Heart right ventricle (tissue), 16 donors: ENCODE data around the gene GPRASP3. TPM values are rescaled to one million over a fixed set of nuclear protein-coding genes. Genes with fewer than 3 reads are reported as not detected.
A peak's percentile ranks its signal among the peaks of the same experiment; 100 is the strongest.

Experiments used
- ATAC-seq, 8 donors: fragments of 200-7000 bp; cut with Tn5 transposase; one replicate each; pipeline ENCODE4 v1.9.1; 2020; ENCODE audit warnings: mild to moderate bottlenecking in 8 of 8, moderate library complexity in 8 of 8, moderate number of reproducible peaks in 1 of 8
- DNase-seq, 2 donors: peaks; one replicate each; pipeline ENCODE4 v3.0.0-alpha.2; 2020
- H3K27ac ChIP-seq, 10 donors: fragments of 200-600 bp; sonication (generic) in 2 of 10; one replicate each; pipeline versions ENCODE4 v1.5.0 to v1.8.0; 2020 to 2022; ENCODE audit warnings: mild to moderate bottlenecking in 3 of 10
- H3K27me3 ChIP-seq, 7 donors: fragments of 200-600 bp; one replicate each; pipeline ENCODE4 v1.8.0; 2021 to 2022; ENCODE audit warnings: mild to moderate bottlenecking in 2 of 7
- H3K36me3 ChIP-seq, 9 donors: fragments of 200-600 bp; sonication (generic) in 1 of 9; one replicate each; pipeline versions ENCODE4 v1.5.0 to v1.8.0; 2020 to 2022; ENCODE audit warnings: mild to moderate bottlenecking in 2 of 9
- H3K4me1 ChIP-seq, 9 donors: fragments of 200-600 bp; sonication (generic) in 1 of 9; one replicate each; pipeline versions ENCODE4 v1.5.0 to v1.8.0; 2020 to 2022; ENCODE audit warnings: mild to moderate bottlenecking in 4 of 9
- H3K4me3 ChIP-seq, 10 donors: fragments of 200-600 bp; sonication (generic) in 2 of 10; one replicate each; pipeline versions ENCODE4 v1.5.0 to v1.8.0; 2020 to 2022; ENCODE audit warnings: mild to moderate bottlenecking in 7 of 10, moderate library complexity in 2 of 10
- H3K9me3 ChIP-seq, 11 donors: fragments of 200-600 bp in 10 of 11; sonication (generic) in 2 of 11; one replicate each; pipeline versions ENCODE4 v1.5.0 to v1.8.0; 2013 to 2022; ENCODE audit warnings: mild to moderate bottlenecking in 2 of 11, control low read depth in 1 of 11, moderate library complexity in 1 of 11
- CTCF ChIP-seq, 9 donors: fragments of 200-600 bp; sonication (generic) in 2 of 9; IDR thresholded peaks; one replicate each; pipeline versions ENCODE4 v1.5.0 to v1.8.0; 2021 to 2022; ENCODE audit warnings: antibody characterized with exemption in 9 of 9, mild to moderate bottlenecking in 5 of 9, moderate library complexity in 1 of 9
- WGBS, 2 donors: extraction: QIAGEN DNeasy Blood & Tissue Kit; methylation state at CpG; one replicate each; pipeline ENCODE4 v1.1.7; 2013; ENCODE audit warnings: inconsistent platforms in 1 of 2; 5-methylcytosine and 5-hydroxymethylcytosine counted together
- intact Hi-C, 10 donors: fragments of 100-400 bp; cut with DNase I; formaldehyde crosslinking; loops; one replicate each; pipeline versions ENCODE4 v1.11.1 to v1.14.2; 2022
- polyA plus RNA-seq, 2 donors: library from polyadenylated mRNA; stranded (reverse); fragments of 200-250 nt; gene quantifications; one replicate each; pipeline ENCODE4 v1.2.3, GENCODE V29; 2013
- total RNA-seq, 10 donors: library from RNA; stranded (reverse); fragmentation: NEBNext Ultra II Directional in 3 of 10; extraction: Animal tissue kit (Norgen Biotek cat#: 25700) in 3 of 10; gene quantifications; one replicate each; pipeline versions ENCODE4 v1.2.1 to v1.2.4, GENCODE V29; 2021 to 2023
- donor health status: Arrhythmogenic right ventricular cardiomyopathy.
- donor health status: ischemic (EF 13 %, LVEDD 7.1; RV severe dilation, severe dysfunction).
- donor health status: healthy with polysubstance abuse.
- donor health status: DM: no; HTN: yes; CAD: no.
- donor health status: DM: no; HTN: no; CAD: no.
- donor health status: ischemic (EF 25% LVEDD 6.9; RV normal size, moderate dysfunction).
- donor health status: ischemic (EF 25% LVEDD 5.7; RV mildly dilated, moderate dysfunction).
- donor health status: healthy.
- donor health status: DM: yes; HTN: yes; CAD: no.
- donor health status: Ischemic cardiomyopathy.
- donor health status: ischemic (EF 35%, LVEDD 5.7; RV mildly dilated, moderate dysfunction).
- donor health status: nonischemic (EF 11% LVEDD 7.7; RV severe dilation, severe dysfunction).
- donor health status: DM: yes; HTN: yes; CAD: no.
- donor health status: PGD.
- donor health status: ischemic (EF 29% LVEDD 5.4; RV normal size, mild dysfunction).
- donor health status: nonischemic (EF 23%, LVEDD 6.1; RV moderate dilation, normal function).

Gene GPRASP3
- total and polyA plus RNA-seq, 12 donors, result 0.73 to 10.1 (median 6.6) TPM

- no peaks in the 10 kb centered on the region for H3K9me3 ChIP-seq
- no peak for DNase-seq
- peak overlapping the region in 4 of 10 donors; percentile 87 to 88 (median 88) for H3K27ac ChIP-seq
- H3K36me3 ChIP-seq, result peaks cover 0 to 5% (median 0%) of the 10 kb centered on the region in 9 donors
- 2 to 8% methylated on average over 15 to 17 of the region's 19 CpGs for WGBS, 2 donors
- peaks cover 0 to 37% (median 0%) of the 10 kb centered on the region in 7 donors for H3K27me3 ChIP-seq
- ATAC-seq, result peak in 5 of 8 donors; percentile 7 to 22 (median 16)
- H3K4me1 ChIP-seq, result peaks cover 0 to 4% (median 0%) of the 10 kb centered on the region in 9 donors
- peak overlapping the region; percentile 60 to 81 (median 76) for H3K4me3 ChIP-seq
- TF ChIP-seq CTCF (IDR thresholded peaks at IDR 0.05), result no peak
- intact Hi-C loops, result loop anchor here in 4 of 10 donors (2.0 to 10.0 kb wide), 5 partner anchors 55 to 113 kb away; partner anchors contain the start of genes GPRASP1 (in 2 of the 4) and ARMCX5 (in 1 of the 4)
These were observed 8.7 kb upstream of the GPRASP3 start for GRCh38 chrX:102711872-102712215.

DNA sequence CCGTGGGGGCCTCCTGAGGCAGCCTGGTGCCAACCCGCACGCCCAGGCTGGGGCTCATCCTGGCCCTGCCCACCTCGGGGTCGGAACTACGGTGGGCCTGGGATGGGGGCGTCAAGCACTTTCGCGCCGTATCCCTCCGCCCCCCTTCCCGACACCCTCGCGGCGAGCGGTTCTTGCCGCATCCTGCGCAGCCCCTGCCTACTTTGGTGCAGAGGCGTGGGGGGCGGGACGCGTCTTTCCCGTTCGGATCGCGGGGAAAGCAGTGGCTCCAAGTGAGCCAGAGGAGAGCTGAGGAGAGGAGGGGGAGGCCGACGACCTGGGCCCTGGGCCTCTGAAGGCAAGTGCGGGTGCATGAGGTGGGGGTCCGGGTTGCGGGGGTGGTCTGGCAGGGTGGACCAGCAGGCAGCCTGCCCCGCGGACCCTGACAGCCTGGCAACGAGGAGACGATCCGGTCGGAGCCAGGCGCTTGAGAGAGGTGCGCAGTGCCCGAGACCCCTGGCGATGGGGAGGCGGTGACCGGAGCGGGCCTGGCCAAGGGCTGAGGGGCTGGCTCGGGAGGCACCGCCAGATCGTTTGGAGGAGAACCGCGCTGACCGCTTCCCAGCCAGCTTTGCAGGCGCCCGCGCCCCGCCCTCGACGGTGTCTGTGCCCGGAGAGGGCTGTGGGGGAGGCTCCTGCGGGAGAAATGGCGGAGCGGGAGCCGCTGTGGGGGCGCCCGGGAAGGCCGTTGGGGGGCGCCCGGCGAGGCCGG lies 8.2 kb upstream of the GPRASP3 start, which contains the start of gene GPRASP2:
Gene GPRASP2 (plus strand): TSS at position 233 of the 751 bp plus-strand sequence. CDS start 2,422 bp downstream, outside the sequence.
- Histone ChIP-seq H3K4me1 (peaks cover 0 to 4% (median 0%) of the 10 kb centered on the region in 9 donors), H3K9me3 (no peaks in the 10 kb centered on the region), H3K36me3 (peaks cover 0 to 5% (median 0%) of the 10 kb centered on the region in 9 donors), H3K4me3 (peak within 1 kb of the TSS; percentile 60 to 81 (median 76)), H3K27me3 (peaks cover 0 to 37% (median 0%) of the 10 kb centered on the region in 7 donors), H3K27ac (peak within 1 kb of the TSS; percentile 50 to 88 (median 87))
- peak; percentile 85 to 91 (median 88) for ATAC-seq
- 1 to 2% methylated on average over 25 to 68 of the region's 68 CpGs for whole genome bisulfite sequencing, 2 donors
- intact Hi-C loops, result loop anchor here in 4 of 10 donors (2.0 to 10.0 kb wide), 5 partner anchors 55 to 114 kb away; partner anchors contain the start of genes GPRASP1 (in 2 of the 4) and ARMCX5 (in 1 of the 4)
- TF ChIP-seq CTCF (IDR thresholded peaks at IDR 0.05), result peak in 1 of 9 donors; percentile 7
- DNase-seq, result peak; percentile 33 to 56

GRCh38 chrX:102712981-102713625 lies 7.4 kb upstream of the GPRASP3 start:
- H3K27ac ChIP-seq, result peak overlapping the region; percentile 50 to 88 (median 87)
- DNase-seq, result peak; percentile 14 to 68
- intact Hi-C loops, result loop anchor here in 4 of 10 donors (1.0 to 10.0 kb wide), 6 partner anchors 33 to 114 kb away; partner anchors contain the start of genes GPRASP1 (in 2 of the 4) and ARMCX5 (in 1 of the 4)
- WGBS, 2 donors, result 0 to 3% methylated on average over 21 to 23 of the region's 23 CpGs
- peaks cover 0 to 5% (median 0%) of the 10 kb centered on the region in 9 donors for H3K36me3 ChIP-seq
- H3K4me1 ChIP-seq, result peaks cover 0 to 4% (median 0%) of the 10 kb centered on the region in 9 donors
- H3K9me3 ChIP-seq, result no peaks in the 10 kb centered on the region
- peak; percentile 77 to 93 (median 82) for ATAC-seq
- peak; percentile 28 to 69 (median 61) for TF ChIP-seq CTCF (IDR thresholded peaks at IDR 0.05)
- peaks cover 0 to 37% (median 0%) of the 10 kb centered on the region in 7 donors for H3K27me3 ChIP-seq
- H3K4me3 ChIP-seq, result peak overlapping the region; percentile 60 to 81 (median 76)

- Histone ChIP-seq H3K4me1 (peaks cover 0 to 10% (median 0%) of the 10 kb centered on the region in 9 donors), H3K4me3 (no peak overlapping the region), H3K27ac (no peak overlapping the region), H3K36me3 (peaks cover 0 to 5% (median 0%) of the 10 kb centered on the region in 9 donors), H3K27me3 (peaks cover 0 to 33% (median 0%) of the 10 kb centered on the region in 7 donors), H3K9me3 (no peaks in the 10 kb centered on the region)
- intact Hi-C loops, result loop anchor here in 4 of 10 donors (5.0 to 10.0 kb wide), 4 partner anchors 58 to 110 kb away; partner anchors contain the start of gene GPRASP1 (in 2 of the 4)
- ATAC-seq (no peak), DNase-seq (no peak)
- no peak for TF ChIP-seq CTCF (IDR thresholded peaks at IDR 0.05)
- 83 to 85% methylated on average over 6 of the region's 6 CpGs for WGBS, 2 donors
These were observed 5.5 kb upstream of the GPRASP3 start for GRCh38 chrX:102714994-102715393.
